ENCODE data around the gene PLOD2. TPM values are rescaled to one million over a fixed set of nuclear protein-coding genes. Genes with fewer than 3 reads are reported as not detected.

PLOD2 gene
- total RNA-seq, 1 donor from 2014 or later = 29.2 TPM

DNA sequence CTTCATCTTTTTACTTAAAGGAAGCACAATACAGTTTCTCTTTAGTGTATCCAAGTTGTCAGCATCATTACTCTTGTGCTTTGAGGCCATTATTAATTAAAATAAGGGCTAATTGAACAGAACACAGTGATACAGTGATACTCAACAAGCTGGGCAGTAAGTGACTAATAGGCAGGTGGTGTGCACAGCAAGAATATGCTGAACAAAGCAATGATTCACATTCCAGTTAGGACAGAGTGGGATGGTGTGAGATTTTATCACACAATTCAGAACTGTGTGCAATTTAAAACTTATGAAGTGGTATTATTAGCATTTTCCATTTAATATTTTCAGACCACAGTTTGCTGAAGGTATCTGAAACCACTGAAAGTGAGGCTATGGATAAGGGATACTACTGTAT lies 116.9 kb downstream of the PLOD2 start:
- no peak overlapping the region for H3K4me3 Mint-ChIP-seq
- Histone ChIP-seq H3K79me2 (ENCODE audit: low read depth) (no peaks in the 10 kb centered on the region), H4K20me1 (ENCODE audit: low read depth) (no peaks in the 10 kb centered on the region), H3K9me3 (ENCODE audit: low read depth) (no peaks in the 10 kb centered on the region), H3K4me1 (no peaks in the 10 kb centered on the region), H3K27ac (no peak overlapping the region), H3K27me3 (no peaks in the 10 kb centered on the region), H3K36me3 (no peaks in the 10 kb centered on the region), H3K4me2 (no peak overlapping the region), H2AFZ (replicated peaks) (no peak overlapping the region), H3K4me3 (no peak overlapping the region), H3K9ac (no peak overlapping the region), H3F3A (ENCODE audit: low read depth) (no peaks in the 10 kb centered on the region)
- H3K36me3 Mint-ChIP-seq = no peaks in the 10 kb centered on the region
- TF ChIP-seq EZH2 (IDR thresholded peaks at IDR 0.05) = no peak
- TF ChIP-seq, protein P1, sequence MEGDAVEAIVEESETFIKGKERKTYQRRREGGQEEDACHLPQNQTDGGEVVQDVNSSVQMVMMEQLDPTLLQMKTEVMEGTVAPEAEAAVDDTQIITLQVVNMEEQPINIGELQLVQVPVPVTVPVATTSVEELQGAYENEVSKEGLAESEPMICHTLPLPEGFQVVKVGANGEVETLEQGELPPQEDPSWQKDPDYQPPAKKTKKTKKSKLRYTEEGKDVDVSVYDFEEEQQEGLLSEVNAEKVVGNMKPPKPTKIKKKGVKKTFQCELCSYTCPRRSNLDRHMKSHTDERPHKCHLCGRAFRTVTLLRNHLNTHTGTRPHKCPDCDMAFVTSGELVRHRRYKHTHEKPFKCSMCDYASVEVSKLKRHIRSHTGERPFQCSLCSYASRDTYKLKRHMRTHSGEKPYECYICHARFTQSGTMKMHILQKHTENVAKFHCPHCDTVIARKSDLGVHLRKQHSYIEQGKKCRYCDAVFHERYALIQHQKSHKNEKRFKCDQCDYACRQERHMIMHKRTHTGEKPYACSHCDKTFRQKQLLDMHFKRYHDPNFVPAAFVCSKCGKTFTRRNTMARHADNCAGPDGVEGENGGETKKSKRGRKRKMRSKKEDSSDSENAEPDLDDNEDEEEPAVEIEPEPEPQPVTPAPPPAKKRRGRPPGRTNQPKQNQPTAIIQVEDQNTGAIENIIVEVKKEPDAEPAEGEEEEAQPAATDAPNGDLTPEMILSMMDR (IDR thresholded peaks at IDR 0.05) = no peak
- DNase-seq (ENCODE audit: low spot score) = no peak
- H3K9me3 Mint-ChIP-seq = peaks cover 4% of the 10 kb centered on the region
- no peak overlapping the region for H3K27ac Mint-ChIP-seq
- no peaks in the 10 kb centered on the region for H3K4me1 Mint-ChIP-seq
- H3K27me3 Mint-ChIP-seq (ENCODE audit: insufficient read depth, low read depth) = no peaks in the 10 kb centered on the region

DNA sequence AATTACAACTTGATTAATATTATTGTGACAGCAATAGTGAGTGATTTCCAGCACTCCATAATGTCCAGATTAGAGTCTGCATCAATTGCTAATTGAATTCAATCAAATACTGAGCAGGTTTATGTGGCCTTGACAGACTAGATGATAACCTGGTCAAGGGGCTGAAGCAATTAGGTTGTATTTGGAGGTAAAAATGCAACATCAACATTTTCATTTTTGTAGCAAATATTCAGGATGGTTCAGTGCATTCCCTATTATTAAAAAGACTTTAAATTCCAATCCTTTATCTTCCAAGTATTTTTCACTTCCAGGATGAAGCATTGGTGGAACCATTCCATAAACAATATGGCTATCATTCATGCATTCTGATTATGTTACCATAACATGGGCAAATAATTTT lies 120.4 kb downstream of the PLOD2 start:
- no peak overlapping the region for H3K4me3 Mint-ChIP-seq
- H3K4me1 Mint-ChIP-seq = no peaks in the 10 kb centered on the region

DNA sequence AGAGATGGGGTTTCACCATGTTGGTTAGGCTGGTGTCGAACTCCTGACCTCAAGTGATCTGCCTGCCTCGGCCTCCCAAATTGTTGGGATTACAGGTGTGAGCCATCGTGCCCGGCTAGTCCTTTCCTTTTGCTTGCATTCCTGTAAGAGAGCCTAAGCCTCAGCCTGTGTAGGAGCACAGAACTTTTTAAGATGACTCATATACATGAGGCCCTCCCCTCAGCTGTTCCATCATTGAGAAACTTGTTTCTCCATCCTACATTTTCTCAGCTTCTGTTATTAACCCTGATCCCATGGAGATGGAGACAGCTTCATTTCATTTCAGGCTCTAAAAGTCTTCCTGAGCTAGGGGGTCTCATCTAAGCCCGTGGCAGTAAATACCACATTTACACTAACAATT lies 123.3 kb downstream of the PLOD2 start:
- Histone ChIP-seq H3K27me3 (no peaks in the 10 kb centered on the region), H2AFZ (replicated peaks) (no peak overlapping the region), H3K4me2 (no peak overlapping the region), H3K36me3 (no peaks in the 10 kb centered on the region), H3K9ac (no peak overlapping the region), H3K9me3 (ENCODE audit: low read depth) (no peaks in the 10 kb centered on the region), H3K27ac (no peak overlapping the region), H4K20me1 (ENCODE audit: low read depth) (no peaks in the 10 kb centered on the region), H3K79me2 (ENCODE audit: low read depth) (no peaks in the 10 kb centered on the region), H3K4me1 (no peaks in the 10 kb centered on the region), H3F3A (ENCODE audit: low read depth) (no peaks in the 10 kb centered on the region), H3K4me3 (no peak overlapping the region)
- no peak overlapping the region for H3K4me3 Mint-ChIP-seq
- DNase-seq (ENCODE audit: low spot score) = no peak
- TF ChIP-seq, protein P1 (IDR thresholded peaks at IDR 0.05) = no peak
- TF ChIP-seq EZH2phosphoT487 (IDR thresholded peaks at IDR 0.05) = no peak
- no peak for TF ChIP-seq EZH2 (IDR thresholded peaks at IDR 0.05)
- no peak overlapping the region for H3K27ac Mint-ChIP-seq
- H3K36me3 Mint-ChIP-seq = no peaks in the 10 kb centered on the region
- H3K9me3 Mint-ChIP-seq = no peaks in the 10 kb centered on the region
- H3K4me1 Mint-ChIP-seq = no peaks in the 10 kb centered on the region
- H3K27me3 Mint-ChIP-seq (ENCODE audit: insufficient read depth, low read depth) = no peaks in the 10 kb centered on the region

More for the DNA sequence above, 120.4 kb downstream of the PLOD2 start:
- Histone ChIP-seq H3K4me2 (no peak overlapping the region), H3K4me1 (no peaks in the 10 kb centered on the region), H3F3A (ENCODE audit: low read depth) (no peaks in the 10 kb centered on the region), H3K4me3 (no peak overlapping the region), H3K27ac (no peak overlapping the region), H3K79me2 (ENCODE audit: low read depth) (no peaks in the 10 kb centered on the region), H3K9ac (no peak overlapping the region), H3K36me3 (no peaks in the 10 kb centered on the region), H2AFZ (replicated peaks) (no peak overlapping the region), H3K27me3 (no peaks in the 10 kb centered on the region), H4K20me1 (ENCODE audit: low read depth) (no peaks in the 10 kb centered on the region), H3K9me3 (ENCODE audit: low read depth) (no peaks in the 10 kb centered on the region)
- no peak for DNase-seq (ENCODE audit: low spot score)
- Mint-ChIP-seq H3K27me3 (ENCODE audit: insufficient read depth, low read depth) (no peaks in the 10 kb centered on the region), H3K27ac (no peak overlapping the region), H3K36me3 (no peaks in the 10 kb centered on the region), H3K9me3 (peaks cover 2% of the 10 kb centered on the region)
- TF ChIP-seq EZH2phosphoT487 (IDR thresholded peaks at IDR 0.05) (no peak), EZH2 (IDR thresholded peaks at IDR 0.05) (no peak)
- TF ChIP-seq, protein P1 (IDR thresholded peaks at IDR 0.05) = no peak
